ENCODE data around the gene TEAD1.

The TEAD1 gene

GRCh38 chr11:12801976-12802375 is 127.8 kb downstream of the TEAD1 start:
- DNase-seq (ENCODE audit: low read depth in 1 of 2, low spot score in 1 of 2) = no peak
- TF ChIP-seq JUND (IDR thresholded peaks at IDR 0.05; ENCODE audit: low read depth) = no peak
- in situ Hi-C loops (cut with HindIII; ENCODE audit: low pct_unique_long_range_greater_than_20kb, low sequenced_read_pairs) = no loop called here

GRCh38 chr11:12802418-12803085 is 128.3 kb downstream of the TEAD1 start:
- no peak for DNase-seq (ENCODE audit: low read depth in 1 of 2, low spot score in 1 of 2)
- TF ChIP-seq JUND (IDR thresholded peaks at IDR 0.05; ENCODE audit: low read depth) = no peak
- in situ Hi-C loops (cut with HindIII; ENCODE audit: low pct_unique_long_range_greater_than_20kb, low sequenced_read_pairs) = no loop called here

GRCh38 chr11:12803086-12803826 is 129.0 kb downstream of the TEAD1 start:
- TF ChIP-seq JUND (IDR thresholded peaks at IDR 0.05; ENCODE audit: low read depth) = no peak
- DNase-seq (ENCODE audit: low read depth in 1 of 2, low spot score in 1 of 2) = no peak
- in situ Hi-C loops (cut with HindIII; ENCODE audit: low pct_unique_long_range_greater_than_20kb, low sequenced_read_pairs) = no loop called here

GRCh38 chr11:12806113-12806512 is 131.9 kb downstream of the TEAD1 start:
- no peak for TF ChIP-seq JUND (IDR thresholded peaks at IDR 0.05; ENCODE audit: low read depth)
- DNase-seq (ENCODE audit: low read depth in 1 of 2, low spot score in 1 of 2) = no peak
- in situ Hi-C loops (cut with HindIII; ENCODE audit: low pct_unique_long_range_greater_than_20kb, low sequenced_read_pairs) = no loop called here

GRCh38 chr11:12807621-12808020 is 133.4 kb downstream of the TEAD1 start:
- TF ChIP-seq JUND (IDR thresholded peaks at IDR 0.05; ENCODE audit: low read depth) = no peak
- in situ Hi-C loops (cut with HindIII; ENCODE audit: low pct_unique_long_range_greater_than_20kb, low sequenced_read_pairs) = no loop called here
- no peak for DNase-seq (ENCODE audit: low read depth in 1 of 2, low spot score in 1 of 2)

GRCh38 chr11:12808519-12808918 is 134.3 kb downstream of the TEAD1 start:
- no peak for DNase-seq (ENCODE audit: low read depth in 1 of 2, low spot score in 1 of 2)
- in situ Hi-C loops (cut with HindIII; ENCODE audit: low pct_unique_long_range_greater_than_20kb, low sequenced_read_pairs) = no loop called here
- no peak for TF ChIP-seq JUND (IDR thresholded peaks at IDR 0.05; ENCODE audit: low read depth)

GRCh38 chr11:12809364-12809763 is 135.1 kb downstream of the TEAD1 start:
- DNase-seq (ENCODE audit: low read depth in 1 of 2, low spot score in 1 of 2) = no peak
- in situ Hi-C loops (cut with HindIII; ENCODE audit: low pct_unique_long_range_greater_than_20kb, low sequenced_read_pairs) = no loop called here
- no peak for TF ChIP-seq JUND (IDR thresholded peaks at IDR 0.05; ENCODE audit: low read depth)

- in situ Hi-C loops (cut with HindIII; ENCODE audit: low pct_unique_long_range_greater_than_20kb, low sequenced_read_pairs) = no loop called here
- no peak for DNase-seq (ENCODE audit: low read depth in 1 of 2, low spot score in 1 of 2)
- no peak for TF ChIP-seq JUND (IDR thresholded peaks at IDR 0.05; ENCODE audit: low read depth)
Measured at GRCh38 chr11:12809864-12810567, 135.8 kb downstream of the TEAD1 start.

- no peak for DNase-seq (ENCODE audit: low read depth in 1 of 2, low spot score in 1 of 2)
- TF ChIP-seq JUND (IDR thresholded peaks at IDR 0.05; ENCODE audit: low read depth) = no peak
- in situ Hi-C loops (cut with HindIII; ENCODE audit: low pct_unique_long_range_greater_than_20kb, low sequenced_read_pairs) = no loop called here
Measured at GRCh38 chr11:12810568-12810894, 136.3 kb downstream of the TEAD1 start.

GRCh38 chr11:12811861-12812260 is 137.6 kb downstream of the TEAD1 start:
- no peak for TF ChIP-seq JUND (IDR thresholded peaks at IDR 0.05; ENCODE audit: low read depth)
- in situ Hi-C loops (cut with HindIII; ENCODE audit: low pct_unique_long_range_greater_than_20kb, low sequenced_read_pairs) = no loop called here
- DNase-seq (ENCODE audit: low read depth in 1 of 2, low spot score in 1 of 2) = no peak

- DNase-seq (ENCODE audit: low read depth in 1 of 2, low spot score in 1 of 2) = no peak
- TF ChIP-seq JUND (IDR thresholded peaks at IDR 0.05; ENCODE audit: low read depth) = no peak
- in situ Hi-C loops (cut with HindIII; ENCODE audit: low pct_unique_long_range_greater_than_20kb, low sequenced_read_pairs) = no loop called here
Measured at GRCh38 chr11:12812849-12813248, 138.6 kb downstream of the TEAD1 start.

GRCh38 chr11:12813371-12814225 is 139.4 kb downstream of the TEAD1 start:
- no peak for TF ChIP-seq JUND (IDR thresholded peaks at IDR 0.05; ENCODE audit: low read depth)
- DNase-seq (ENCODE audit: low read depth in 1 of 2, low spot score in 1 of 2) = no peak
- in situ Hi-C loops (cut with HindIII; ENCODE audit: low pct_unique_long_range_greater_than_20kb, low sequenced_read_pairs) = no loop called here
